ENCODE data around the gene CTBP2. TPM values are rescaled to one million over a fixed set of nuclear protein-coding genes. Genes with fewer than 3 reads are reported as not detected.

CTBP2 gene
- total and polyA plus RNA-seq, 8 donors: 21.3 to 169 (median 61.6) TPM

DNA sequence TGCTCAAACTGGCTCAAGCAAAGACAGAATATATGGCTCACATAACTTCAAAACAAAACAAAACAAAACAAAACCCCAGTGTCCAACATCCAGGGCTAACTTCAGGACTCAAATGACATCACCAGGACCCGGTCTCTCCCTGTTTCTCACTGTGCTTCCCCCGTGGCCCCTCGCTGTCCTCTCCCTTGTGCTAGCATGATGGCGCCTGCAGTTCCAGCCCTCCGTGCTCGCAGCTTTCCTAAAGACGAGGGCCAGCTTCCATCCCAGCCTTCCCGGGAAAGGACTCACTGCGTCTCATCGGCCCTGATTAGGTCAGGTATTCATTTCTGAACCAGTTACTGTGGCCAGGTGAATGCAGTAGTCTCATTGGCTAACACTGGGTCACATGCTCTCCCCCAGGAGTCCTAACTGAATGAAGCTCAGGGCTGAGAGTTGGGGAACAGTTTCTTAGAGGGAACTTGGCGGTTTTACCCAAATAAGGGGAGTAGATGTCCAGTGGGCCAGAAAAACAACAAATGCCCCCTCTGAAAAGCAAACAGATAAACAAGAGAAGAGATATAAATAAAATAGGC, 33.0 kb upstream of the CTBP2 start:
- Histone ChIP-seq H3K27ac (no peak overlapping the region), H3K4me3 (no peak overlapping the region), H3K36me3 (no peaks in the 10 kb centered on the region), H3K9me3 (no peaks in the 10 kb centered on the region), H3K27me3 (no peaks in the 10 kb centered on the region), H3K4me1 (no peaks in the 10 kb centered on the region)
- intact Hi-C loops (cut with DNase I; ENCODE audit: low total_unique reads): no loop called here
- DNase-seq: no peak
- 87 to 91% (median 89%) methylated on average over 11 of the region's 11 CpGs for WGBS, 5 donors
- TF ChIP-seq POLR2A (IDR thresholded peaks at IDR 0.05) (no peak), POLR2AphosphoS5 (IDR thresholded peaks at IDR 0.05) (no peak), EP300 (IDR thresholded peaks at IDR 0.05) (no peak)
- TF ChIP-seq, protein P1, sequence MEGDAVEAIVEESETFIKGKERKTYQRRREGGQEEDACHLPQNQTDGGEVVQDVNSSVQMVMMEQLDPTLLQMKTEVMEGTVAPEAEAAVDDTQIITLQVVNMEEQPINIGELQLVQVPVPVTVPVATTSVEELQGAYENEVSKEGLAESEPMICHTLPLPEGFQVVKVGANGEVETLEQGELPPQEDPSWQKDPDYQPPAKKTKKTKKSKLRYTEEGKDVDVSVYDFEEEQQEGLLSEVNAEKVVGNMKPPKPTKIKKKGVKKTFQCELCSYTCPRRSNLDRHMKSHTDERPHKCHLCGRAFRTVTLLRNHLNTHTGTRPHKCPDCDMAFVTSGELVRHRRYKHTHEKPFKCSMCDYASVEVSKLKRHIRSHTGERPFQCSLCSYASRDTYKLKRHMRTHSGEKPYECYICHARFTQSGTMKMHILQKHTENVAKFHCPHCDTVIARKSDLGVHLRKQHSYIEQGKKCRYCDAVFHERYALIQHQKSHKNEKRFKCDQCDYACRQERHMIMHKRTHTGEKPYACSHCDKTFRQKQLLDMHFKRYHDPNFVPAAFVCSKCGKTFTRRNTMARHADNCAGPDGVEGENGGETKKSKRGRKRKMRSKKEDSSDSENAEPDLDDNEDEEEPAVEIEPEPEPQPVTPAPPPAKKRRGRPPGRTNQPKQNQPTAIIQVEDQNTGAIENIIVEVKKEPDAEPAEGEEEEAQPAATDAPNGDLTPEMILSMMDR (IDR thresholded peaks at IDR 0.05): no peak

DNA sequence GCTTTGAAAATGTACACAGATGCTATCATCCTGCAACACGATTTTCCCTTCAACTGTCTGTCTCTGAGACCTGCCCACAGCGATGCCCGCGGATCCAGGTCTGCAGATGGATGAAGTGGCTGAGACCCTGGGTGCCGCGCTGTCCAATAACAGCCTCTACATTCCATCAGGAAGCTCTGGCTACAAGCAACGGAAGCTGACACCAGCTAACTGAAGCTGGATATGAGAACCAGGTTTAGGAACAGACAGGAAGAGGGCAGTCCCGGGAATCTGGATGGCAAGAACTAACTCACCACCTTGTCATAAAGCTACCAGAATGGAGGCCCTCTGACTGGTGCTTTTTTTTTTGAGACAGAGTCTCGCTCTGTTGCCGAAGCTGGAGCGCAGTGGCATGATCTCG, 32.3 kb upstream of the CTBP2 start:
- no peak for TF ChIP-seq POLR2A (IDR thresholded peaks at IDR 0.05)
- TF ChIP-seq, protein P1 (IDR thresholded peaks at IDR 0.05): no peak
- no peak for TF ChIP-seq EP300 (IDR thresholded peaks at IDR 0.05)
- TF ChIP-seq POLR2AphosphoS5 (IDR thresholded peaks at IDR 0.05): no peak
- Histone ChIP-seq H3K9me3 (no peaks in the 10 kb centered on the region), H3K27me3 (no peaks in the 10 kb centered on the region), H3K4me1 (no peaks in the 10 kb centered on the region), H3K4me3 (no peak overlapping the region), H3K27ac (no peak overlapping the region), H3K36me3 (no peaks in the 10 kb centered on the region)
- 83 to 90% (median 88%) methylated on average over 12 of the region's 12 CpGs for WGBS, 5 donors
- intact Hi-C loops (cut with DNase I; ENCODE audit: low total_unique reads): no loop called here
- DNase-seq: no peak

DNA sequence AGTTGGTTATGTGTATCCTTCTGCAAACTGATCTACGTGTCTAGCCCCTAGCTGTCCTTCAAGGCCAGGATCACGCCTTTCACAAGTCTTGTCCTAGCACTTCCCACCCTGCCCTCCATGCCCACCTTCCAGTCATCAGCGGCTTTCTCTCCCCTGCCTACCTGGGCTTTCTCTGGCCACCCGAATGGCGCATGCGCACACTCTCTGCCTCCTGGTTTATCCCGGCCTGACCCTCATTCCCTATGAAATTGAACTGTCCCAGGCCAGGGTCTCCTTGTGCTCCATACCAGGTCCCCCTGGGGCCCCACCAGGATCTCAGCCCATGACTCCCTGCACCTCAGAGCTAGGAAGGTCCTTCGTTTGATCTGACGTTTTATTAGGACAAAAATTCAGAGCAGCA, 31.6 kb upstream of the CTBP2 start:
- 85 to 94% (median 91%) methylated on average over 9 of the region's 9 CpGs for WGBS, 5 donors
- no peaks in the 10 kb centered on the region for H3K4me1 ChIP-seq
- no peaks in the 10 kb centered on the region for H3K36me3 ChIP-seq
- H3K27me3 ChIP-seq: no peaks in the 10 kb centered on the region
- no peak overlapping the region for H3K27ac ChIP-seq
- DNase-seq: no peak
- intact Hi-C loops (cut with DNase I; ENCODE audit: low total_unique reads): no loop called here
- no peak for TF ChIP-seq POLR2AphosphoS5 (IDR thresholded peaks at IDR 0.05)
- TF ChIP-seq EP300 (IDR thresholded peaks at IDR 0.05): no peak
- no peak for TF ChIP-seq POLR2A (IDR thresholded peaks at IDR 0.05)
- TF ChIP-seq, protein P1 (IDR thresholded peaks at IDR 0.05): no peak
- H3K9me3 ChIP-seq: no peaks in the 10 kb centered on the region
- no peak overlapping the region for H3K4me3 ChIP-seq

DNA sequence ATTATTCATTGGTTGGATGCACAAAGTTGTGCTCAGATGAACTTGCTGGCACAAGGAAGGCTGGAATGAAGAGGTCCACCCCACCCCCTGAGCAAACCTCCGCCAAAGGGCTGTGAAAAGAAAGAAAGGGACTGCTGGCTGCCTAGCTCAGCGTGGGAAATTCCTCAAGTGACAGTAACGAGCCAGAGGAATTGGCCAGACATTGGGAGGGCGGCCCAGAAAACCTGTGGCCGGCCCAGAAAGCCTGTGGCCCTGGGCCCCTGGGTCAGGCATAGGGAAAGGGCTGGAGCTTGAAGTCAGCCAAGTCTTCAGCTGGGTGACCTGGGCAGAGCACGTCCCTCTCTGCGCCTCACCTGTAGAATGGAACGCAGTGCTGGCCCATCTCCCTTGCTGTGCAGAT, 30.6 kb upstream of the CTBP2 start:
- Histone ChIP-seq H3K36me3 (no peaks in the 10 kb centered on the region), H3K27me3 (no peaks in the 10 kb centered on the region), H3K4me1 (no peaks in the 10 kb centered on the region), H3K9me3 (no peaks in the 10 kb centered on the region), H3K4me3 (no peak overlapping the region), H3K27ac (no peak overlapping the region)
- TF ChIP-seq EP300 (IDR thresholded peaks at IDR 0.05) (no peak), POLR2A (IDR thresholded peaks at IDR 0.05) (no peak), POLR2AphosphoS5 (IDR thresholded peaks at IDR 0.05) (no peak)
- TF ChIP-seq, protein P1 (IDR thresholded peaks at IDR 0.05): no peak
- intact Hi-C loops (cut with DNase I; ENCODE audit: low total_unique reads): no loop called here
- no peak for DNase-seq
- WGBS, 5 donors: 60 to 81% (median 70%) methylated on average over 3 to 8 of the region's 8 CpGs

Measured in stomach (tissue), 9 donors.